Measurements from ENCODE around the gene SFT2D1. TPM values are rescaled to one million over a fixed set of nuclear protein-coding genes. Genes with fewer than 3 reads are reported as not detected.

SFT2D1 gene
- total and polyA plus RNA-seq, 5 donors from 2014 or later: 23.7 to 109 (median 103) TPM

GRCh38 chr6:166289207-166290060 lies 52.9 kb downstream of the SFT2D1 start:
- Histone ChIP-seq H3K27ac (ENCODE audit: insufficient read depth, low read length, poor library complexity, severe bottlenecking) (no peak overlapping the region), H3K4me1 (ENCODE audit: control insufficient read depth, insufficient read depth, low read length, poor library complexity, severe bottlenecking) (no peaks in the 10 kb centered on the region), H3K27me3 (ENCODE audit: control insufficient read depth, insufficient read depth, low read length) (no peaks in the 10 kb centered on the region), H3K9me3 (ENCODE audit: control insufficient read depth in 2 of 2, low read length in 2 of 2) (no peaks in the 10 kb centered on the region), H3K4me3 (ENCODE audit: low read depth, low read length) (no peak overlapping the region), H3K36me3 (ENCODE audit: control insufficient read depth, insufficient read depth, low read length) (no peaks in the 10 kb centered on the region)
- Mint-ChIP-seq H3K4me3 (no peak overlapping the region), H3K36me3 (no peaks in the 10 kb centered on the region), H3K27me3 (peaks cover 13% of the 10 kb centered on the region), H3K4me1 (no peaks in the 10 kb centered on the region), H3K9me3 (no peaks in the 10 kb centered on the region), H3K27ac (no peak overlapping the region)
- no peak for DNase-seq
- ATAC-seq (ENCODE audit: low read depth in 2 of 2): peak in 1 of 2 donors; percentile 39

- no peak overlapping the region for H3K27ac ChIP-seq (ENCODE audit: insufficient read depth, low read length, poor library complexity, severe bottlenecking)
- no peaks in the 10 kb centered on the region for H3K4me1 ChIP-seq (ENCODE audit: control insufficient read depth, insufficient read depth, low read length, poor library complexity, severe bottlenecking)
- H3K27me3 ChIP-seq (ENCODE audit: control insufficient read depth, insufficient read depth, low read length): no peaks in the 10 kb centered on the region
- H3K27me3 Mint-ChIP-seq: peaks cover 10% of the 10 kb centered on the region
- H3K4me3 Mint-ChIP-seq: no peak overlapping the region
- ATAC-seq (ENCODE audit: low read depth in 2 of 2) (no peak), DNase-seq (no peak)
- H3K9me3 ChIP-seq (ENCODE audit: control insufficient read depth in 2 of 2, low read length in 2 of 2): no peaks in the 10 kb centered on the region
- no peaks in the 10 kb centered on the region for H3K36me3 ChIP-seq (ENCODE audit: control insufficient read depth, insufficient read depth, low read length)
- H3K4me3 ChIP-seq (ENCODE audit: low read depth, low read length): no peak overlapping the region
- peak overlapping the region in 1 of 3 donors; percentile 16 for H3K27ac Mint-ChIP-seq
- no peaks in the 10 kb centered on the region for H3K4me1 Mint-ChIP-seq
- no peaks in the 10 kb centered on the region for H3K9me3 Mint-ChIP-seq
- no peaks in the 10 kb centered on the region for H3K36me3 Mint-ChIP-seq
Observed at GRCh38 chr6:166286839-166287271, 55.5 kb downstream of the SFT2D1 start.

DNA sequence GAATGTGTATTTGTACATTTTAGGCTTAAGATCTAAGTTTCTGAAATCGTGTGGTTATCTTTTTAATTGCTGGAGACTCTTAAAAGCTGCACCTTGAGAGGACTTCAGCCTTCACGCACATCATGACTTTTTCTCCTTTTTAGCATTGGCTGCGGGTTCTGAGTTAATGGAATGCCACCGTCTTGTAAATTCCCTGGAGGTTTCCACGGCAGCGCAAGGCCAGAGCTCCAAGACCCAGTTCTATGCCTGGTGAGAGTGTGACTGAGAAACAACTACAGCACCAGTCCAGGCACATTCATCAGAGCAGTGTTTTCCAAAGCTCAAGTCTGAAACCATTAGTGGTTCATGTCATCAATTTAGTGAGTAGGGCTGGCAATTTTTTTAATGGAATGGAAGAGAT lies 57.1 kb downstream of the SFT2D1 start:
- no peak for DNase-seq
- Histone ChIP-seq H3K4me1 (ENCODE audit: control insufficient read depth, insufficient read depth, low read length, poor library complexity, severe bottlenecking) (no peaks in the 10 kb centered on the region), H3K4me3 (ENCODE audit: low read depth, low read length) (no peak overlapping the region), H3K27me3 (ENCODE audit: control insufficient read depth, insufficient read depth, low read length) (no peaks in the 10 kb centered on the region), H3K36me3 (ENCODE audit: control insufficient read depth, insufficient read depth, low read length) (no peaks in the 10 kb centered on the region), H3K27ac (ENCODE audit: insufficient read depth, low read length, poor library complexity, severe bottlenecking) (no peak overlapping the region), H3K9me3 (ENCODE audit: control insufficient read depth in 2 of 2, low read length in 2 of 2) (no peaks in the 10 kb centered on the region)
- Mint-ChIP-seq H3K36me3 (no peaks in the 10 kb centered on the region), H3K4me1 (no peaks in the 10 kb centered on the region), H3K9me3 (no peaks in the 10 kb centered on the region), H3K4me3 (no peak overlapping the region), H3K27ac (no peak overlapping the region), H3K27me3 (peaks cover 6% of the 10 kb centered on the region)
- no peak for ATAC-seq (ENCODE audit: low read depth in 2 of 2)

DNA sequence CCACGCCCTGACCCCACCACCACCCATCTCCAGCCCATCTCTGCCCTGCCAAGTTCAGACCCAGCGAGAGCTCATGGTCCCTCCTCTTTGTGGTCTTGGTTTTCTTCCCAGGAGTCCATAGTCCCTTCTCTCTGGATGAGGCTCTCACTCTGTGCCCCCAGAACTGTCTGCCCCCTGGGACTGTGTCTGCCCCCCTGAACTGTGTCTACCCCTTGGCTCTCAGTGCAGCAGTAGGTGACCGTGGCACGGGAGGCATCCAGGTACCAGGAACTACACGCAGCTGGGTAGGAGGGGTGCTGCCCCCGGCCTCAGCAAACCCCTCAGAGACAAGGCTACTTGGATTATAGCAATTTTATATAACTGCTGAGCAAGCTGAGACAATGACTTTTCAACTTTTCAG lies 57.7 kb downstream of the SFT2D1 start:
- no peaks in the 10 kb centered on the region for H3K36me3 Mint-ChIP-seq
- H3K27ac ChIP-seq (ENCODE audit: insufficient read depth, low read length, poor library complexity, severe bottlenecking): no peak overlapping the region
- H3K4me3 Mint-ChIP-seq: no peak overlapping the region
- no peaks in the 10 kb centered on the region for H3K4me1 ChIP-seq (ENCODE audit: control insufficient read depth, insufficient read depth, low read length, poor library complexity, severe bottlenecking)
- H3K27ac Mint-ChIP-seq: no peak overlapping the region
- H3K4me3 ChIP-seq (ENCODE audit: low read depth, low read length): no peak overlapping the region
- no peaks in the 10 kb centered on the region for H3K9me3 Mint-ChIP-seq
- ATAC-seq (ENCODE audit: low read depth in 2 of 2) (no peak), DNase-seq (no peak)
- no peaks in the 10 kb centered on the region for H3K36me3 ChIP-seq (ENCODE audit: control insufficient read depth, insufficient read depth, low read length)
- no peaks in the 10 kb centered on the region for H3K27me3 ChIP-seq (ENCODE audit: control insufficient read depth, insufficient read depth, low read length)
- peaks cover 6% of the 10 kb centered on the region for H3K27me3 Mint-ChIP-seq
- H3K9me3 ChIP-seq (ENCODE audit: control insufficient read depth in 2 of 2, low read length in 2 of 2): no peaks in the 10 kb centered on the region
- no peaks in the 10 kb centered on the region for H3K4me1 Mint-ChIP-seq

- Mint-ChIP-seq H3K9me3 (no peaks in the 10 kb centered on the region), H3K4me1 (no peaks in the 10 kb centered on the region), H3K27ac (no peak overlapping the region), H3K36me3 (no peaks in the 10 kb centered on the region), H3K27me3 (peaks cover 6% of the 10 kb centered on the region), H3K4me3 (no peak overlapping the region)
- no peaks in the 10 kb centered on the region for H3K36me3 ChIP-seq (ENCODE audit: control insufficient read depth, insufficient read depth, low read length)
- DNase-seq: no peak
- H3K27me3 ChIP-seq (ENCODE audit: control insufficient read depth, insufficient read depth, low read length): no peaks in the 10 kb centered on the region
- H3K4me1 ChIP-seq (ENCODE audit: control insufficient read depth, insufficient read depth, low read length, poor library complexity, severe bottlenecking): no peaks in the 10 kb centered on the region
- H3K4me3 ChIP-seq (ENCODE audit: low read depth, low read length): no peak overlapping the region
- no peak overlapping the region for H3K27ac ChIP-seq (ENCODE audit: insufficient read depth, low read length, poor library complexity, severe bottlenecking)
- no peaks in the 10 kb centered on the region for H3K9me3 ChIP-seq (ENCODE audit: control insufficient read depth in 2 of 2, low read length in 2 of 2)
- no peak for ATAC-seq (ENCODE audit: low read depth in 2 of 2)
Observed at GRCh38 chr6:166282394-166283032, 59.8 kb downstream of the SFT2D1 start.

- Mint-ChIP-seq H3K4me1 (peaks cover 0 to under 1% (median 0%) of the 10 kb centered on the region in 4 donors), H3K9me3 (no peaks in the 10 kb centered on the region), H3K27ac (no peak overlapping the region), H3K4me3 (no peak overlapping the region), H3K27me3 (peaks cover 6% of the 10 kb centered on the region), H3K36me3 (no peaks in the 10 kb centered on the region)
- no peaks in the 10 kb centered on the region for H3K9me3 ChIP-seq (ENCODE audit: control insufficient read depth in 2 of 2, low read length in 2 of 2)
- ATAC-seq (ENCODE audit: low read depth in 2 of 2) (no peak), DNase-seq (no peak)
- no peaks in the 10 kb centered on the region for H3K36me3 ChIP-seq (ENCODE audit: control insufficient read depth, insufficient read depth, low read length)
- H3K4me1 ChIP-seq (ENCODE audit: control insufficient read depth, insufficient read depth, low read length, poor library complexity, severe bottlenecking): no peaks in the 10 kb centered on the region
- H3K27me3 ChIP-seq (ENCODE audit: control insufficient read depth, insufficient read depth, low read length): no peaks in the 10 kb centered on the region
- H3K27ac ChIP-seq (ENCODE audit: insufficient read depth, low read length, poor library complexity, severe bottlenecking): no peak overlapping the region
- no peak overlapping the region for H3K4me3 ChIP-seq (ENCODE audit: low read depth, low read length)
Observed at GRCh38 chr6:166281104-166281503, 61.2 kb downstream of the SFT2D1 start.

GRCh38 chr6:166279393-166279679 lies 63.0 kb downstream of the SFT2D1 start:
- Histone ChIP-seq H3K27me3 (ENCODE audit: control insufficient read depth, insufficient read depth, low read length) (no peaks in the 10 kb centered on the region), H3K4me1 (ENCODE audit: control insufficient read depth, insufficient read depth, low read length, poor library complexity, severe bottlenecking) (no peaks in the 10 kb centered on the region), H3K4me3 (ENCODE audit: low read depth, low read length) (no peak overlapping the region), H3K36me3 (ENCODE audit: control insufficient read depth, insufficient read depth, low read length) (no peaks in the 10 kb centered on the region), H3K27ac (ENCODE audit: insufficient read depth, low read length, poor library complexity, severe bottlenecking) (no peak overlapping the region), H3K9me3 (ENCODE audit: control insufficient read depth in 2 of 2, low read length in 2 of 2) (no peaks in the 10 kb centered on the region)
- ATAC-seq (ENCODE audit: low read depth in 2 of 2) (no peak), DNase-seq (no peak)
- no peaks in the 10 kb centered on the region for H3K9me3 Mint-ChIP-seq
- no peaks in the 10 kb centered on the region for H3K36me3 Mint-ChIP-seq
- H3K4me3 Mint-ChIP-seq: no peak overlapping the region
- peaks cover 6% of the 10 kb centered on the region for H3K27me3 Mint-ChIP-seq
- H3K4me1 Mint-ChIP-seq: peaks cover 0 to 7% (median 3%) of the 10 kb centered on the region in 4 donors
- H3K27ac Mint-ChIP-seq: no peak overlapping the region
